ENCODE measurements around the gene CCDC90B. TPM values are rescaled to one million over a fixed set of nuclear protein-coding genes. Genes with fewer than 3 reads are reported as not detected.

The CCDC90B gene
- total and polyA plus RNA-seq, 2 of the 8 experiments (the other 6 are each of a cell fraction or from before 2014, with no cell fraction given) = 21.8 to 54.5 TPM

DNA sequence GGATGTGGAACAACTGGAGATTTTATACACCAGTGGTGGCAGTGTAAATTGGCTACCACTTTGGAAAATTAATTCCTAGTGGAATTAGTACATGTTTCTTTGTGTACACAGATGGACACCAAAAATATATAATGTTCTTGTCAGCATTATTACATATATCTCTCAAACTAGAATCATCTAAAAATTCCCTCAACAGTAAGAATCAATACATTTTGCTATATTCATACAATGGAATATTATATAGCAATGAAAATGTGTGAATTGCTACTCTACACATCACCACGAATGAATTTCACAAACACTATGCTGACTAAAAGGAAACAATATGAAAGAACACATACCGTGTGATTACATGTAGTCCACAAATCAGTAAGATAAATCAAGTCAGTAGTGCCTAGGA is 33.9 kb downstream of the CCDC90B start:
- Histone ChIP-seq H3K4me2 (ENCODE audit: insufficient read depth in 1 of 2, low read depth in 2 of 2, low read length in 2 of 2) (no peak overlapping the region), H3K36me3 (ENCODE audit: control insufficient read depth in 2 of 4, insufficient read depth in 4 of 4, low read length in 3 of 4) (no peaks in the 10 kb centered on the region), H2BK12ac (ENCODE audit: low read depth, low read length) (no peak overlapping the region), H4K91ac (replicated peaks; ENCODE audit: insufficient read length, low read length) (no peak overlapping the region), H3K79me1 (ENCODE audit: low read depth, low read length) (no peaks in the 10 kb centered on the region), H3K79me2 (ENCODE audit: control insufficient read depth in 1 of 2, insufficient read depth in 2 of 2, low read length in 2 of 2) (no peaks in the 10 kb centered on the region), H3K4me3 (ENCODE audit: extremely low read depth in 1 of 4, insufficient read depth in 2 of 4, low read depth in 3 of 4, low read length in 4 of 4) (no peak overlapping the region), H2BK15ac (ENCODE audit: low read length) (no peak overlapping the region), H2BK120ac (replicated peaks; ENCODE audit: low read depth, low read length) (no peak overlapping the region), H2BK20ac (ENCODE audit: low read length) (no peak overlapping the region), H3K9ac (replicated peaks in 1 of 4; ENCODE audit: extremely low read depth in 1 of 4, low read depth in 3 of 4, low read length in 3 of 4) (no peak overlapping the region), H2BK5ac (ENCODE audit: low read depth, low read length) (no peak overlapping the region), H3K23me2 (ENCODE audit: low read depth, low read length) (no peaks in the 10 kb centered on the region; the same call in 1 of the 2 replicates), H3K56ac (replicated peaks; ENCODE audit: insufficient read length, low read depth, low read length) (no peak overlapping the region), H3K23ac (ENCODE audit: insufficient read length) (no peak overlapping the region), H3K14ac (ENCODE audit: insufficient read length) (no peak overlapping the region), H3K27ac (ENCODE audit: low read depth, low read length) (no peak overlapping the region), H4K5ac (ENCODE audit: insufficient read length, low read depth, low read length) (no peak overlapping the region), H4K20me1 (replicated peaks in 1 of 2; ENCODE audit: control insufficient read depth in 1 of 2, insufficient read depth in 2 of 2, low read length in 2 of 2) (no peaks in the 10 kb centered on the region), H4K8ac (ENCODE audit: extremely low read depth, insufficient read depth, low read length) (no peak overlapping the region), H3K18ac (ENCODE audit: extremely low read depth, low read length) (no peak overlapping the region), H2AK5ac (ENCODE audit: low read depth, low read length) (no peak overlapping the region), H2AFZ (ENCODE audit: low read length) (no peak overlapping the region), H3K9me3 (ENCODE audit: insufficient read depth in 2 of 2, low read depth in 1 of 2, low read length in 1 of 2) (no peaks in the 10 kb centered on the region), H3K4ac (replicated peaks; ENCODE audit: insufficient read length, low read depth, low read length) (no peak overlapping the region), H3K4me1 (replicated peaks in 1 of 4; ENCODE audit: control insufficient read depth in 3 of 4, insufficient read depth in 4 of 4, low read length in 3 of 4) (no peaks in the 10 kb centered on the region), H3K27me3 (replicated peaks in 1 of 4; ENCODE audit: control insufficient read depth in 3 of 4, extremely low read depth in 1 of 4, insufficient read depth in 3 of 4, low read length in 3 of 4) (no peaks in the 10 kb centered on the region)
- FAIRE-seq (no peak), DNase-seq (ENCODE audit: low read depth in 1 of 2, low spot score in 2 of 2) (no peak)
- POLR2A ChIA-PET (ENCODE audit: partially characterized antibody) = no interaction called here
- CTCF ChIA-PET (ENCODE audit: partially characterized antibody) = interaction anchor here (0.7 to 1.3 kb wide), 3 partner anchors 9 to 565 kb away, joined by 3 to 5 read pairs (median 4); no protein-coding TSS in a partner anchor
- 84% methylated on average over 2 of the region's 2 CpGs; no CpG with 5 or more reads in 1 of the 2 experiments for WGBS, 2 experiments (ENCODE audit: extremely low coverage in 1 of 2, insufficient coverage in 1 of 2, insufficient read length in 1 of 2, insufficient replicate concordance in 2 of 2, low coverage in 1 of 2, low lambda C conversion rate in 2 of 2, missing lambda C conversion rate in 1 of 2)
- no peak for TF ChIP-seq CHD1 (IDR thresholded peaks at IDR 0.05; ENCODE audit: low read depth, low read length)
- TF ChIP-seq, protein P1, sequence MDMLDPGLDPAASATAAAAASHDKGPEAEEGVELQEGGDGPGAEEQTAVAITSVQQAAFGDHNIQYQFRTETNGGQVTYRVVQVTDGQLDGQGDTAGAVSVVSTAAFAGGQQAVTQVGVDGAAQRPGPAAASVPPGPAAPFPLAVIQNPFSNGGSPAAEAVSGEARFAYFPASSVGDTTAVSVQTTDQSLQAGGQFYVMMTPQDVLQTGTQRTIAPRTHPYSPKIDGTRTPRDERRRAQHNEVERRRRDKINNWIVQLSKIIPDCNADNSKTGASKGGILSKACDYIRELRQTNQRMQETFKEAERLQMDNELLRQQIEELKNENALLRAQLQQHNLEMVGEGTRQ (IDR thresholded peaks at IDR 0.05; ENCODE audit: low read length) = no peak
- TF ChIP-seq GABPA (IDR thresholded peaks at IDR 0.05; ENCODE audit: borderline replicate concordance, insufficient read depth, low read length) = no peak
- TF ChIP-seq, protein P2, sequence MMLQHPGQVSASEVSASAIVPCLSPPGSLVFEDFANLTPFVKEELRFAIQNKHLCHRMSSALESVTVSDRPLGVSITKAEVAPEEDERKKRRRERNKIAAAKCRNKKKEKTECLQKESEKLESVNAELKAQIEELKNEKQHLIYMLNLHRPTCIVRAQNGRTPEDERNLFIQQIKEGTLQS (IDR thresholded peaks at IDR 0.05; ENCODE audit: insufficient read depth, low read depth, low read length) = no peak
- TF ChIP-seq HDAC2 (IDR thresholded peaks at IDR 0.05; ENCODE audit: borderline replicate concordance in 1 of 2, low read depth in 2 of 2, low read length in 2 of 2) = no peak
- no peak for TF ChIP-seq YY1 (IDR thresholded peaks at IDR 0.05; ENCODE audit: low read depth, low read length)

Data from H1 (cell line).